GM10248 (cell line): ENCODE data around the gene MTHFSD.

Source experiments
- CTCF ChIA-PET: fragments of 300-600 bp; sonication (Branson Sonifier 250); formaldehyde crosslinking; extraction: SDS; loops from one replicate; lab custom pipeline; 2021; ENCODE audit warnings: antibody characterized with exemption; lab: Yijun Ruan, JAX
- POLR2A ChIA-PET: fragments of 350-650 bp; sonication (Branson Sonifier 250); formaldehyde crosslinking; extraction: SDS; loops from one replicate; lab custom pipeline; 2020; ENCODE audit warnings: antibody characterized with exemption; lab: Yijun Ruan, JAX
- DNase-seq: peaks from one replicate; pipeline ENCODE4 v3.0.0; 2012; ENCODE audit errors: extremely low spot score
- CTCF ChIP-seq: IDR thresholded peaks from 2 replicates; pipeline ENCODE4 v1.5.1; 2012; ENCODE audit warnings: mild to moderate bottlenecking, low read depth; ENCODE audit errors: extremely low read depth, missing control alignments, control extremely low read depth

Gene MTHFSD

GRCh38 chr16:86512860-86513470 lies 42.1 kb downstream of the MTHFSD start:
- ChIA-PET CTCF (no interaction called here), POLR2A (no interaction called here)
- DNase-seq: no peak
- TF ChIP-seq CTCF: no peak

- no peak for TF ChIP-seq CTCF
- DNase-seq: no peak
- ChIA-PET CTCF (no interaction called here), POLR2A (no interaction called here)
These were observed 42.7 kb downstream of the MTHFSD start for GRCh38 chr16:86512301-86512859.

- ChIA-PET CTCF (no interaction called here), POLR2A (no interaction called here)
- TF ChIP-seq CTCF: no peak
- DNase-seq: no peak
These were observed 43.5 kb downstream of the MTHFSD start for GRCh38 chr16:86511317-86512161.

GRCh38 chr16:86510465-86511261 lies 44.4 kb downstream of the MTHFSD start, which contains the start of gene FOXF1:
FOXF1 (plus strand) TSS chr16:86510527; CDS start chr16:86510570, 43 bp downstream.
- ChIA-PET POLR2A (no interaction called here), CTCF (interaction anchor here (1.4 kb wide), 1 partner anchor 17 kb away, joined by 3 read pairs; no protein-coding TSS in a partner anchor)
- TF ChIP-seq CTCF: no peak
- no peak for DNase-seq

- ChIA-PET POLR2A (no interaction called here), CTCF (interaction anchor here (1.3 to 1.4 kb wide), 2 partner anchors 8 to 17 kb away, joined by 3 to 4 read pairs; no protein-coding TSS in a partner anchor)
- no peak for DNase-seq
- no peak for TF ChIP-seq CTCF
These were observed 45.1 kb downstream of the MTHFSD start for GRCh38 chr16:86509759-86510464.
